NCI-H1694 treated with DMSO at 0.1 percent for 48 hours (cell line): ENCODE data around the gene BBS5.

Source experiments
- DNase-seq: peaks from one replicate; lab custom pipeline; 2025; lab: John Stamatoyannopoulos, UW

Gene BBS5

GRCh38 chr2:169546756-169547155 lies 67.5 kb downstream of the BBS5 start:
- no peak for DNase-seq
